ENCODE data around the gene SEMA5A. TPM values are rescaled to one million over a fixed set of nuclear protein-coding genes. Genes with fewer than 3 reads are reported as not detected.

The SEMA5A gene
- total and polyA plus RNA-seq, 2 of the 8 experiments (the other 6 are each of a cell fraction or from before 2014, with no cell fraction given) = 5.3 to 8.9 TPM

DNA sequence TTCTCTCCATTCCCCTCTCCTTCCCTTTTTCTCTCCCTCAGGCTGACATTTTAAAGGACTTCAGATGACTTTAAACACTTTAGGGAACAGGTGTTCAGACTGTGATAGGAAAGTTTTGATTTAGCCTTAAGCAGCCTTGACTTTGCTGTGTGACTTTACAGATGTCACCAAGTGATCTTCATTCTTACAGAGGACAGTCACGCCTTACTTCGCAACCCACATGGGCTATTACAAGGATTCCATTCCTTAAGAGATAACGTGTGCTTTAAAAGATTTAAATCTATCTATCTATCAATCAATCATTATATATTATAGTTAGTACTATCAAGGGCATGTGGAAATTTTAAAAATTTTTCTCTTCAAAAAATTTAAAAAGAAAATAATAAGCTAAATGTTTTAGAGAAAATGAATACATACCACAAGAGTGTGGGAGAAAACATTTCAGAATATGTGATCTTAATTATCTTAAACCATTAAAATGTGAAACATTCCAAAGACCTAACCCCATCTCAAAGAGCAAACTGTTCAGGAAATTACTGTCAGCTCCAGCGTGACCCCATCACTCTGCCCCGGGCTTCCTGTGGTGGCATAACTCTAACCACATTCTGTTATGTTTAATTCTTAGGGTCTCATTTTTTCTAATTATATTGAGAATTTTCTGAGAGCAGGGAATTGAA is 530.5 kb downstream of the SEMA5A start:
- Histone ChIP-seq H3K4ac (replicated peaks; ENCODE audit: insufficient read length, low read depth, low read length) (no peak overlapping the region), H3K56ac (replicated peaks; ENCODE audit: insufficient read length, low read depth, low read length) (no peak overlapping the region), H3K27me3 (replicated peaks in 1 of 4; ENCODE audit: control insufficient read depth in 3 of 4, extremely low read depth in 1 of 4, insufficient read depth in 3 of 4, low read length in 3 of 4) (no peaks in the 10 kb centered on the region), H2BK15ac (ENCODE audit: low read length) (no peak overlapping the region), H2BK5ac (ENCODE audit: low read depth, low read length) (no peak overlapping the region), H3K18ac (ENCODE audit: extremely low read depth, low read length) (no peak overlapping the region), H4K91ac (replicated peaks; ENCODE audit: insufficient read length, low read length) (no peak overlapping the region), H3K79me1 (ENCODE audit: low read depth, low read length) (no peaks in the 10 kb centered on the region), H2AK5ac (ENCODE audit: low read depth, low read length) (no peak overlapping the region), H2AFZ (ENCODE audit: low read length) (no peak overlapping the region), H4K8ac (ENCODE audit: extremely low read depth, insufficient read depth, low read length) (no peak overlapping the region), H3K4me1 (replicated peaks in 1 of 4; ENCODE audit: control insufficient read depth in 3 of 4, insufficient read depth in 4 of 4, low read length in 3 of 4) (no peaks in the 10 kb centered on the region), H4K20me1 (replicated peaks in 1 of 2; ENCODE audit: control insufficient read depth in 1 of 2, insufficient read depth in 2 of 2, low read length in 2 of 2) (no peaks in the 10 kb centered on the region), H3K23ac (ENCODE audit: insufficient read length) (no peak overlapping the region), H2BK120ac (replicated peaks; ENCODE audit: low read depth, low read length) (no peak overlapping the region), H3K27ac (ENCODE audit: low read depth, low read length) (no peak overlapping the region), H3K4me2 (ENCODE audit: insufficient read depth in 1 of 2, low read depth in 2 of 2, low read length in 2 of 2) (no peak overlapping the region), H3K79me2 (ENCODE audit: control insufficient read depth in 1 of 2, insufficient read depth in 2 of 2, low read length in 2 of 2) (no peaks in the 10 kb centered on the region), H3K14ac (ENCODE audit: insufficient read length) (no peak overlapping the region), H4K5ac (ENCODE audit: insufficient read length, low read depth, low read length) (no peak overlapping the region), H3K23me2 (ENCODE audit: low read depth, low read length) (no peaks in the 10 kb centered on the region), H3K4me3 (ENCODE audit: extremely low read depth in 1 of 4, insufficient read depth in 2 of 4, low read depth in 3 of 4, low read length in 4 of 4) (no peak overlapping the region), H3K9ac (replicated peaks in 1 of 4; ENCODE audit: extremely low read depth in 1 of 4, low read depth in 3 of 4, low read length in 3 of 4) (no peak overlapping the region), H3K9me3 (ENCODE audit: insufficient read depth in 2 of 2, low read depth in 1 of 2, low read length in 1 of 2) (no peaks in the 10 kb centered on the region), H2BK20ac (ENCODE audit: low read length) (no peak overlapping the region), H3K36me3 (ENCODE audit: control insufficient read depth in 2 of 4, insufficient read depth in 4 of 4, low read length in 3 of 4) (no peaks in the 10 kb centered on the region), H2BK12ac (ENCODE audit: low read depth, low read length) (no peak overlapping the region)
- CTCF ChIA-PET (ENCODE audit: partially characterized antibody) = interaction anchor here (0.7 kb wide), 1 partner anchor 31 kb away, joined by 3 read pairs; no protein-coding TSS in a partner anchor
- POLR2A ChIA-PET (ENCODE audit: partially characterized antibody) = no interaction called here
- no peak for DNase-seq (ENCODE audit: low read depth in 1 of 2, low spot score in 2 of 2)
- TF ChIP-seq RAD21 (IDR thresholded peaks at IDR 0.05 in 1 of 2, conservative IDR thresholded peaks at IDR 0.05 in 1 of 2; ENCODE audit: low read depth in 2 of 2, low read length in 2 of 2) = no peak
- no peak for TF ChIP-seq NRF1 (IDR thresholded peaks at IDR 0.05; ENCODE audit: low read depth, low read length)
- TF ChIP-seq SP2 (IDR thresholded peaks at IDR 0.05; ENCODE audit: low read length) = no peak
- TF ChIP-seq EGR1 (IDR thresholded peaks at IDR 0.05; ENCODE audit: borderline replicate concordance, low read depth, low read length) = no peak
- no peak for TF ChIP-seq CHD2 (IDR thresholded peaks at IDR 0.05; ENCODE audit: low read length)
- no peak for TF ChIP-seq POU5F1 (IDR thresholded peaks at IDR 0.05; ENCODE audit: low read depth, low read length)
- no peak for TF ChIP-seq TAF7 (optimal IDR thresholded peaks at IDR 0.05; ENCODE audit: borderline replicate concordance, low read depth, low read length)
- TF ChIP-seq CBX8 (IDR thresholded peaks at IDR 0.05; ENCODE audit: borderline replicate concordance, low read depth, low read length) = no peak
- TF ChIP-seq KDM4A (IDR thresholded peaks at IDR 0.05; ENCODE audit: low read depth, low read length, severe bottlenecking) = no peak
- no peak for TF ChIP-seq TCF12 (IDR thresholded peaks at IDR 0.05; ENCODE audit: low read depth, low read length)
- TF ChIP-seq RXRA (IDR thresholded peaks at IDR 0.05; ENCODE audit: insufficient read depth, low read depth, low read length) = no peak
- TF ChIP-seq POLR2AphosphoS5 (IDR thresholded peaks at IDR 0.05; ENCODE audit: low read depth, low read length) = no peak
- TF ChIP-seq, protein P1, sequence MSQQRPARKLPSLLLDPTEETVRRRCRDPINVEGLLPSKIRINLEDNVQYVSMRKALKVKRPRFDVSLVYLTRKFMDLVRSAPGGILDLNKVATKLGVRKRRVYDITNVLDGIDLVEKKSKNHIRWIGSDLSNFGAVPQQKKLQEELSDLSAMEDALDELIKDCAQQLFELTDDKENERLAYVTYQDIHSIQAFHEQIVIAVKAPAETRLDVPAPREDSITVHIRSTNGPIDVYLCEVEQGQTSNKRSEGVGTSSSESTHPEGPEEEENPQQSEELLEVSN (IDR thresholded peaks at IDR 0.05) = no peak
- TF ChIP-seq ASH2L (IDR thresholded peaks at IDR 0.05; ENCODE audit: low read length) = no peak
- no peak for FAIRE-seq
- 77% methylated on average over 5 of the region's 5 CpGs; no CpG with 5 or more reads in 1 of the 2 experiments for WGBS, 2 experiments (ENCODE audit: extremely low coverage in 1 of 2, insufficient coverage in 1 of 2, insufficient read length in 1 of 2, insufficient replicate concordance in 2 of 2, low coverage in 1 of 2, low lambda C conversion rate in 2 of 2, missing lambda C conversion rate in 1 of 2)

All from H1 (cell line).